Uterus (tissue), 4 donors: Measurements from ENCODE around the gene FBXO11. TPM values are rescaled to one million over a fixed set of nuclear protein-coding genes. Genes with fewer than 3 reads are reported as not detected.
"Not testable (repeated sequence)": the region's sequence is repeated elsewhere in the genome, so short reads cannot be mapped to it uniquely, and the experiment has no call there.

Source experiments
- DNase-seq, 2 donors: peaks; one replicate each; pipeline ENCODE4 v3.0.0-alpha.2; 2019 to 2020
- H3K27ac ChIP-seq, 2 donors: fragments of 200-600 bp; sonication (generic); 1 replicate in 1 of 2; 2 replicates in 1 of 2; pipeline ENCODE4 v1.5.1; 2016 to 2018
- H3K27me3 ChIP-seq, 2 donors: fragments of 200-600 bp; sonication (generic); one replicate each; pipeline ENCODE4 v1.5.1; 2018 to 2019; ENCODE audit warnings: control low read depth in 1 of 2
- H3K36me3 ChIP-seq, 2 donors: fragments of 200-600 bp; sonication (generic); one replicate each; pipeline ENCODE4 v1.5.1; 2019; ENCODE audit warnings: control low read depth in 1 of 2
- H3K4me1 ChIP-seq, 2 donors: fragments of 200-600 bp; sonication (generic); one replicate each; pipeline ENCODE4 v1.5.1; 2018 to 2019; ENCODE audit warnings: control low read depth in 1 of 2
- H3K4me3 ChIP-seq, 2 donors: fragments of 200-600 bp; sonication (generic); 1 replicate in 1 of 2; 2 replicates in 1 of 2; pipeline ENCODE4 v1.5.1; 2018 to 2019; ENCODE audit warnings: mild to moderate bottlenecking in 1 of 2
- H3K9me3 ChIP-seq, 2 donors: fragments of 200-600 bp; sonication (generic); one replicate each; pipeline ENCODE4 v1.5.1; 2019; ENCODE audit warnings: control low read depth in 1 of 2
- POLR2A ChIP-seq, 2 donors: fragments of 450-650 bp; IDR thresholded peaks; one replicate each; pipeline ENCODE4 v1.6.1; 2016; ENCODE audit warnings: antibody characterized with exemption in 2 of 2, mild to moderate bottlenecking in 1 of 2, moderate library complexity in 1 of 2
- intact Hi-C: fragments of 100-400 bp; cut with DNase I; formaldehyde crosslinking; loops from one replicate; pipeline ENCODE4 v1.15.1; 2023; ENCODE audit warnings: low total_unique reads
- total RNA-seq, 4 donors: library from RNA; depleted of rRNA in 3 of 4; stranded (reverse); fragments of >200 nt in 3 of 4; gene quantifications; one replicate each; pipeline versions ENCODE4 v1.1.0 to v1.2.4, GENCODE V29; 2014 to 2023
- TF ChIP-seq, protein P1 (sequence below), 4 experiments: fragments of 200-600 bp in 2 of 4; fragments of 450-650 bp in 2 of 4; sonication (generic) in 2 of 4; IDR thresholded peaks; one replicate each; pipeline ENCODE4 v1.5.1; 2016 to 2019; ENCODE audit warnings: antibody characterized with exemption in 4 of 4, mild to moderate bottlenecking in 2 of 4, moderate library complexity in 1 of 4
- donor health status: DM: yes; HTN: yes; CAD: no.

FBXO11 gene
- total RNA-seq, 4 donors from 2014 or later, result 27.4 to 140 (median 67.3) TPM

DNA sequence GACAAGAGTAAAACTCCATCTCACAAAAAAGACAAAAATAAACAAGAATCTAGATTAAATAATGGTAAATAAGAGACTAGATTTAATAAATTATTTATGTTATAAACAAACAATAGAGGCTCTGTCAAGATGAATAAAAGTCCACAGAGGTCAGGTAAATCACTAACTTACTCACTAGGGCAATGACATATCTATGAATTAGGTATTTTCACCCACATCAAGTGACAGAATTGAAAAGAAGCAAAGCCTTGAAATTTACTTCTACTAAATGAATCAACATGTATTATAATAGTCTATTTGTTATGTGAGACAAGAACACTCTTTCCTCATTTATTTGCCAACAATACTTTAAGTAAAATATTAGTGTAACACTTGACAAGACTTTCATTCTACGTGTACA is 41.7 kb downstream of the FBXO11 start:
- no peaks in the 10 kb centered on the region for H3K36me3 ChIP-seq
- TF ChIP-seq, protein P1, sequence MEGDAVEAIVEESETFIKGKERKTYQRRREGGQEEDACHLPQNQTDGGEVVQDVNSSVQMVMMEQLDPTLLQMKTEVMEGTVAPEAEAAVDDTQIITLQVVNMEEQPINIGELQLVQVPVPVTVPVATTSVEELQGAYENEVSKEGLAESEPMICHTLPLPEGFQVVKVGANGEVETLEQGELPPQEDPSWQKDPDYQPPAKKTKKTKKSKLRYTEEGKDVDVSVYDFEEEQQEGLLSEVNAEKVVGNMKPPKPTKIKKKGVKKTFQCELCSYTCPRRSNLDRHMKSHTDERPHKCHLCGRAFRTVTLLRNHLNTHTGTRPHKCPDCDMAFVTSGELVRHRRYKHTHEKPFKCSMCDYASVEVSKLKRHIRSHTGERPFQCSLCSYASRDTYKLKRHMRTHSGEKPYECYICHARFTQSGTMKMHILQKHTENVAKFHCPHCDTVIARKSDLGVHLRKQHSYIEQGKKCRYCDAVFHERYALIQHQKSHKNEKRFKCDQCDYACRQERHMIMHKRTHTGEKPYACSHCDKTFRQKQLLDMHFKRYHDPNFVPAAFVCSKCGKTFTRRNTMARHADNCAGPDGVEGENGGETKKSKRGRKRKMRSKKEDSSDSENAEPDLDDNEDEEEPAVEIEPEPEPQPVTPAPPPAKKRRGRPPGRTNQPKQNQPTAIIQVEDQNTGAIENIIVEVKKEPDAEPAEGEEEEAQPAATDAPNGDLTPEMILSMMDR (IDR thresholded peaks at IDR 0.05), result no peak
- TF ChIP-seq POLR2A (IDR thresholded peaks at IDR 0.05), result no peak
- no peaks in the 10 kb centered on the region for H3K27me3 ChIP-seq
- no peak overlapping the region for H3K4me3 ChIP-seq
- no peak overlapping the region for H3K27ac ChIP-seq
- DNase-seq, result no peak
- H3K9me3 ChIP-seq, result no peaks in the 10 kb centered on the region
- intact Hi-C loops, result no loop called here
- H3K4me1 ChIP-seq, result no peaks in the 10 kb centered on the region

DNA sequence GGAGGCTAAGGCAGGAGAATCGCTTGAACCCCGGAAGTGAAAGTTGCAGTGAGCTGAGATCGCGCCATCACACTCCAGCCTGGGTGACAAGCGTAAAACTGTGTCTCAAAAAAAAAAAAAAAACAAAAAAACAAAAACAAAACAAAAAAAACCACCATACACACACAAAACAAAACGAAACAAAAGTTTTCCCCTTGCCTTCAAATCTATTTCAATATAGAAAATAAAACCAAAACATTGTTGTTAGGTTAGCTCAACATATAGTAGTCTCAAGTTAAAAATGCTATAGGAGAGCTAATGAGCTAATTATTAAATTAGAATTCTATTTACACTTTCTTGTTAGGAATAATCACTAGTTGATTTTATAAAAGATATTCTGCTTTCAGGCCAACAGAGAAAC is 43.3 kb downstream of the FBXO11 start:
- no peak overlapping the region for H3K27ac ChIP-seq
- H3K4me3 ChIP-seq, result no peak overlapping the region
- intact Hi-C loops, result no loop called here
- no peaks in the 10 kb centered on the region for H3K9me3 ChIP-seq
- no peaks in the 10 kb centered on the region for H3K36me3 ChIP-seq
- no peaks in the 10 kb centered on the region for H3K4me1 ChIP-seq
- no peaks in the 10 kb centered on the region for H3K27me3 ChIP-seq
- no peak for DNase-seq
- TF ChIP-seq POLR2A (IDR thresholded peaks at IDR 0.05), result no peak
- TF ChIP-seq, protein P1 (IDR thresholded peaks at IDR 0.05), result no peak

DNA sequence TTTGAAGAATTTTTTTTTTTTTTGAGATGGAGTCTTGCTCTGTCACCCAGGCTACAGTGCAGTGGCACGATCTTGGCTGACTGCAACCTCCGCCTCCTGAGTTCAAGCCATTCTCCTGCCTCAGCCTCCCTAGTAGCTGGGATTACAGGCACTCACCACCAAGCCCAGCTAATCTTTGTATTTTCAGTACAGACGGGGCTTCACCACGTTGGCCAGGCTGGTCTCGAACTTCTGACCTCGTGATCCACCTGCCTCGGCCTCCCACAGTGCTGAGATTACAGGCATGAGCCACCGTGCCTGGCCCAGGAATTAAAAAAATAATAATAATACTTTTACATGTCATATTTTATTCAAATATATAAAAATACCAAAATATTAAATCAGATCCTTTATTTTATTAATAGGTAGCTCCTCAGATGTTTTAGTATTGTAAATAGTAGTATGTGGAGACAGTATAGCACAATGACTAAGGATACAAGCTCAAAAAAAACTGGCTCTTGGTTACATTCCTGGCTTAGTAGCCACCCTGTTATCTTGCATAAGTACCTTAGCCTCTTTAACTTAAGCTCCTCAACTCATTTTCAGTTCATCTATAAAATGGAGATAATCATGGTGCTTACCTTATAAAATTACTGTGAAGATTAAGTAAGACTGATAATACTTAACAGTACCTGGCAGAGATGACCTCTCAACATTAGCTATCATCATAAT is 53.1 kb downstream of the FBXO11 start:
- H3K9me3 ChIP-seq, DNase-seq, H3K4me3 ChIP-seq, intact Hi-C loops, H3K4me1 ChIP-seq, H3K27ac ChIP-seq, H3K36me3 ChIP-seq, H3K27me3 ChIP-seq: not testable (repeated sequence)

DNA sequence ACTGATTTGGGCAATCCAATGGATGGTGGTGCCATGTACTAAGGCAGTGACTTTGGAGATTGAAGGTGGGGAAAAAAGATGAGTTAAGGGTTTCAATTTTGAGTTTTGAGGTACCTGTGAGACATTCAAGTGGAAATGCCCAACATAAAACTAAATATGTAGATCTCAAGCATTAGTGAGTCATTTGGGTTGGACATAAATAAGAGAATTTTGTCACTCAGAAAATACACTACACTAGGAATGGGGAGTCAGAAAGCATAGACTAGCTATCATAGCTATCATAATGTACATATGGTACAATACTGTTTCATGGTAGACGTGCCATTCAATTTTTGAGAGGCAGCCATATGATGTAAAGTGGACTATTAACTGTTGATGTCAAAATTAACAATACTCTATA is 56.1 kb downstream of the FBXO11 start:
- intact Hi-C loops, result no loop called here
- Histone ChIP-seq H3K4me1 (no peaks in the 10 kb centered on the region), H3K4me3 (no peak overlapping the region), H3K27ac (no peak overlapping the region), H3K27me3 (no peaks in the 10 kb centered on the region), H3K9me3 (no peaks in the 10 kb centered on the region), H3K36me3 (no peaks in the 10 kb centered on the region)
- no peak for DNase-seq
- TF ChIP-seq POLR2A (IDR thresholded peaks at IDR 0.05), result no peak
- TF ChIP-seq, protein P1 (IDR thresholded peaks at IDR 0.05), result no peak

DNA sequence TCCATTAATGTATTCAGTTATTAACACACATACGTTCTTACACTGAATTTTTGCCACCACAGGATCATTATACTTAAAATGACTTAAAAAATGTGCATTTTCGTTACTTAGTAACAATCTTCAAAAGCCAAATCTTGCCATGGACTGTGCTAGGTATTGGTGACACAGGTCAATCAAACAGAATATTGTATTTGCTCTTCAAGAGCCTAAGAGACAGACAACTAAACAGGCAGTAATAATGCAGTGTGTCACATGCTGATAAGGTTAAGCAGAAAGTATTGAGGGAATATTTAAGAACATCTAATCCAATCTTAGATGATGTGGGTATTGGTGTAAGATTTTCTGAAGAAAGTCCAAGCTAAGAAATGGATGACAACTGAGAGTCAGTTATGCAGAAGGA is 56.9 kb downstream of the FBXO11 start:
- TF ChIP-seq POLR2A (IDR thresholded peaks at IDR 0.05), result no peak
- TF ChIP-seq, protein P1 (IDR thresholded peaks at IDR 0.05), result no peak
- no peak overlapping the region for H3K4me3 ChIP-seq
- H3K9me3 ChIP-seq, result no peaks in the 10 kb centered on the region
- no peaks in the 10 kb centered on the region for H3K36me3 ChIP-seq
- no peak overlapping the region for H3K27ac ChIP-seq
- DNase-seq, result no peak
- intact Hi-C loops, result no loop called here
- H3K4me1 ChIP-seq, result no peaks in the 10 kb centered on the region
- no peaks in the 10 kb centered on the region for H3K27me3 ChIP-seq

DNA sequence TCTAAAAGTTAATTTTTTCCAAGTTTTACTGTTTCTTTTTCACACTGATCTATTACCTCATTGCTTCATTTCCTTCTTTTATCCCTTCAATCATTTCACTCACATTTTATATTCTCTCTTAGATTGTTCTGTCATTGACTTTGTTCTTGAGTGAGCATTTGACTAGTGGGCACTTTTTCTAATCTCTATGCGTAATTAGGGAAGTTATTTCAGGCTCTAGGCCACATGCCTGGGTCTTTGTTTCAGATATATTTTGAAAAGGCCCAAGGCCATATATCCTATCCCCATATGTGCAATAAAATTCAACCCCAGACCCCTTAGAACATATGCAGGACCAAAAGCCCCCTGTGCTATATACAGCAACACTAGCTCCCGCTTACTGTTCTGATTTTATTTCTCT is 62.1 kb downstream of the FBXO11 start:
- Histone ChIP-seq H3K27me3 (no peaks in the 10 kb centered on the region), H3K27ac (no peak overlapping the region), H3K4me3 (no peak overlapping the region), H3K36me3 (no peaks in the 10 kb centered on the region), H3K4me1 (no peaks in the 10 kb centered on the region), H3K9me3 (no peaks in the 10 kb centered on the region)
- TF ChIP-seq, protein P1 (IDR thresholded peaks at IDR 0.05), result no peak
- no peak for TF ChIP-seq POLR2A (IDR thresholded peaks at IDR 0.05)
- intact Hi-C loops, result no loop called here
- DNase-seq, result no peak
